GM12801 (cell line): Measurements from ENCODE around the gene CFAP70.

ENCODE experiments used
- CTCF ChIP-seq: IDR thresholded peaks from one replicate; pipeline ENCODE4 v1.5.1; 2011; ENCODE audit warnings: control low read depth; ENCODE audit not compliant: insufficient read length; ENCODE audit errors: extremely low read depth

CFAP70 gene

GRCh38 chr10:73358331-73359279 is at the start of gene CFAP70:
TSS of gene CFAP70 (minus strand) at chr10:73358864. CDS start at chr10:73354796, 4,068 bp downstream.
- no peak for TF ChIP-seq CTCF

- no peak for TF ChIP-seq CTCF
Observed at GRCh38 chr10:73408061-73408460, 49.4 kb upstream of the CFAP70 start.

GRCh38 chr10:73407495-73407894 is 48.8 kb upstream of the CFAP70 start:
- no peak for TF ChIP-seq CTCF

GRCh38 chr10:73406846-73407245 is 48.2 kb upstream of the CFAP70 start:
- no peak for TF ChIP-seq CTCF

DNA sequence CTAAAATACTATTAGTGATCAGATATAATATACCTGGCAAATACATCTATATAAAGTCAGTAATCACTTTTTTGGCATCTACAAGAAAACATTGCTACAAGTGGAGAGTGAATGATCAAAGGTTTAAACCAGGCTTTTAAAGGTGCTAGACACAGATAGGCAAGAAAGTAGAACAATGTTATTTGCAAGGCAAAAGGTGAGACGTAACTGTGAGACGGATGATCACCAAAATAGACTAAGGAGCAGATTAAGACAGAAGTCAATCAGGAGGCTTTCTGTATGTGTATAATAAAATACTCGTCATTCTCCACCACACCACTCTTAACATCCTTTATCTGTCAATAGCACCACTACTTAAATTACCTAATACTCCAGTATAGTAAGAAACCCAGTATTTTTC is 46.9 kb upstream of the CFAP70 start:
- no peak for TF ChIP-seq CTCF

DNA sequence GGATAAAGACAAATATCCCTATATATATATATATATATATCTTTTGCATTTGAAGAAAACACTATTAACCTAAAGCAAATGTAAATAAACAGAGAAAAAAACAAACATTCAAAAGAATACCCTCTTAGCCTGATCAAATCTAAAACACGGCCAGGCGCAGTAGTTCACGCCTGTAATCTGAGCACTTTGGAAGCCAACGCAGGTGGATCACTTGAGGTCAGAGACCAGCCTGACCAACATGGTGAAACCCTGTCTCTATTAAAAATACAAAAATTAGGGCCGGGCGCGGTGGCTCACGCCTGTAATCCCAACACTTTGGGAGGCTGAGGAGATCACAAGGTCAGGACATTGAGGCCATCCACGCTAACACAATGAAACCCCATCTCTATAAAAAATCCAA is 46.0 kb upstream of the CFAP70 start:
- TF ChIP-seq CTCF, result no peak

- no peak for TF ChIP-seq CTCF
Observed at GRCh38 chr10:73401636-73402035, 43.0 kb upstream of the CFAP70 start.
